PFSK-1 (cell line): ENCODE results near the gene MTMR11.

Experiments
- FOXP2 ChIP-seq: optimal IDR thresholded peaks from 2 replicates; pipeline ENCODE3; 2011; ENCODE audit warnings: borderline replicate concordance, control low read depth, inconsistent platforms; ENCODE audit not compliant: insufficient read depth; ENCODE audit errors: extremely low read length, extremely low read depth
- POLR2AphosphoS5 ChIP-seq: IDR thresholded peaks from 2 replicates; pipeline ENCODE4 v1.6.1; 2012; ENCODE audit warnings: low read depth, mild to moderate bottlenecking, control low read depth, low read length, moderate library complexity
- SIN3A ChIP-seq: IDR thresholded peaks from 2 replicates; pipeline ENCODE4 v1.6.1; 2012; ENCODE audit warnings: mild to moderate bottlenecking, low read length, moderate library complexity, borderline replicate concordance; ENCODE audit not compliant: insufficient read depth
- TAF1 ChIP-seq: IDR thresholded peaks from 2 replicates; pipeline ENCODE4 v1.6.1; 2012; ENCODE audit warnings: low read length, control low read depth, borderline replicate concordance; ENCODE audit not compliant: insufficient read depth
- TF ChIP-seq, protein P1 (sequence below), 2 experiments: IDR thresholded peaks; 2 replicates each; pipeline versions ENCODE4 v1.6.1 to v1.8.0; 2011 to 2012; ENCODE audit warnings: low read depth in 2 of 2, low read length in 2 of 2, control low read depth in 1 of 2, inconsistent platforms in 1 of 2, mild to moderate bottlenecking in 1 of 2, moderate library complexity in 1 of 2; ENCODE audit not compliant: insufficient read depth in 1 of 2

MTMR11 gene

DNA sequence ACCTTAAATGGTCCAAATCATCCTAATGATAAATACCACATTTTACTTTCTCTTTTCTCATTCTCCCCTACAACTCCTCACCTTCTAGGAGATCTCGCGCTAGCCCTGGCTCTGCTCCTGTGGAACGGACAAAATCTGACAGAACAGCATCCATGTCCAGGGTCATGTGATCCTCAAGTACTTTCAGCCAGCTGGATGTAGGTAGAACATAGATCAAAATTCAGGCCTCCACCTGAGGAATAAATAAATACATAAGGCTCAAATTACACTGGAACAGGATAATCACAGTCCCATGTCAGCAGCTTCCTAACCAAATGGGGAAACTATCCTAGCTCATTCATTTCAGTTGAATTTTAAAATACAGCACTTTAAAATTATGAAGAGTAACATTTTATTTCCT lies 40.7 kb upstream of the MTMR11 start:
- no peak for TF ChIP-seq FOXP2
- TF ChIP-seq POLR2AphosphoS5: no peak
- TF ChIP-seq, protein P1, sequence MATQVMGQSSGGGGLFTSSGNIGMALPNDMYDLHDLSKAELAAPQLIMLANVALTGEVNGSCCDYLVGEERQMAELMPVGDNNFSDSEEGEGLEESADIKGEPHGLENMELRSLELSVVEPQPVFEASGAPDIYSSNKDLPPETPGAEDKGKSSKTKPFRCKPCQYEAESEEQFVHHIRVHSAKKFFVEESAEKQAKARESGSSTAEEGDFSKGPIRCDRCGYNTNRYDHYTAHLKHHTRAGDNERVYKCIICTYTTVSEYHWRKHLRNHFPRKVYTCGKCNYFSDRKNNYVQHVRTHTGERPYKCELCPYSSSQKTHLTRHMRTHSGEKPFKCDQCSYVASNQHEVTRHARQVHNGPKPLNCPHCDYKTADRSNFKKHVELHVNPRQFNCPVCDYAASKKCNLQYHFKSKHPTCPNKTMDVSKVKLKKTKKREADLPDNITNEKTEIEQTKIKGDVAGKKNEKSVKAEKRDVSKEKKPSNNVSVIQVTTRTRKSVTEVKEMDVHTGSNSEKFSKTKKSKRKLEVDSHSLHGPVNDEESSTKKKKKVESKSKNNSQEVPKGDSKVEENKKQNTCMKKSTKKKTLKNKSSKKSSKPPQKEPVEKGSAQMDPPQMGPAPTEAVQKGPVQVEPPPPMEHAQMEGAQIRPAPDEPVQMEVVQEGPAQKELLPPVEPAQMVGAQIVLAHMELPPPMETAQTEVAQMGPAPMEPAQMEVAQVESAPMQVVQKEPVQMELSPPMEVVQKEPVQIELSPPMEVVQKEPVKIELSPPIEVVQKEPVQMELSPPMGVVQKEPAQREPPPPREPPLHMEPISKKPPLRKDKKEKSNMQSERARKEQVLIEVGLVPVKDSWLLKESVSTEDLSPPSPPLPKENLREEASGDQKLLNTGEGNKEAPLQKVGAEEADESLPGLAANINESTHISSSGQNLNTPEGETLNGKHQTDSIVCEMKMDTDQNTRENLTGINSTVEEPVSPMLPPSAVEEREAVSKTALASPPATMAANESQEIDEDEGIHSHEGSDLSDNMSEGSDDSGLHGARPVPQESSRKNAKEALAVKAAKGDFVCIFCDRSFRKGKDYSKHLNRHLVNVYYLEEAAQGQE (IDR thresholded peaks at IDR 0.05; ENCODE audit: insufficient read depth in 1 of 2, low read depth in 2 of 2, low read length in 2 of 2): no peak
- no peak for TF ChIP-seq SIN3A
- no peak for TF ChIP-seq TAF1

- TF ChIP-seq TAF1 (no peak), SIN3A (no peak), FOXP2 (no peak), POLR2AphosphoS5 (no peak)
- TF ChIP-seq, protein P1 (IDR thresholded peaks at IDR 0.05; ENCODE audit: insufficient read depth in 1 of 2, low read depth in 2 of 2, low read length in 2 of 2): no peak
Observed at GRCh38 chr1:149972547-149972946, 35.9 kb upstream of the MTMR11 start.

DNA sequence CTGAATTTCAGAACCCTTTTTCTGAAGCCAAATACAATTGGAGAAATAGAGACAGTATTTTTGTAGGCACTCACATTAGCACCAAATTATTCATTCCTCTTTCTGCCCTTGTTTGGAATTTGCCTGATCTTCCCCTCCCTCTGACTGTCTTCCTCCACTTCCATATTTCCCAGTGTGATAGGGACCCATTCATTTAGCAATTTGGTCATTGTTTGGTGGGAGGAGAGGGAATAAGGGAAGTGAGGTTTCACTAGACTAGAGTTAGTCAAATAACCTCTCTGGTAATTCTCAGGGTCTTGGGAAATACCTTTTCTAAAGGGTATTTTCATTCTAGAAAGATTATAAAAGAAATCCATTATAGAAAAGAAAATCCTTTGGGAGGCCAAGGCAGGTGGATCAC lies 31.0 kb upstream of the MTMR11 start:
- TF ChIP-seq, protein P1 (IDR thresholded peaks at IDR 0.05; ENCODE audit: insufficient read depth in 1 of 2, low read depth in 2 of 2, low read length in 2 of 2): no peak
- TF ChIP-seq SIN3A (no peak), FOXP2 (no peak), POLR2AphosphoS5 (no peak), TAF1 (no peak)

DNA sequence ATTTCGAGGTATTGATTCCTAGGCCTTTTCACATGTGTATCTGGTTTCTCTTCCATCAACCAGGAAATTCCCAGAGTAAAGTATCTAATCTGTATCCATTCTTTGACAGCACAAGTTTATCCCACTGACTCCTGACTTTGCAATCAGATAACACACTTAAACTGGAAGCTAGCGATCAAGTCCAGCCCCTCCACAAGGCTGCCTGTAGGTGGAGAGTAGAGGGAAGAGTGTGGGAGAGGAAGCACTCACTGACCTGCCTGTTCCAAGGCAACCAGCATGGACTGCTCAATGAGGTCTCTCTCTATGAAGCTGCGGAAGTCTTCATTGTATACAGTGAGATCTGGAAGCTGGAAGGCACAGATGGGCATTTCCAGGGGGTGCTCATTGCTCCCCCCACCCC lies 30.4 kb upstream of the MTMR11 start:
- TF ChIP-seq, protein P1 (IDR thresholded peaks at IDR 0.05; ENCODE audit: insufficient read depth in 1 of 2, low read depth in 2 of 2, low read length in 2 of 2): no peak
- no peak for TF ChIP-seq SIN3A
- no peak for TF ChIP-seq FOXP2
- TF ChIP-seq POLR2AphosphoS5: no peak
- TF ChIP-seq TAF1: no peak

DNA sequence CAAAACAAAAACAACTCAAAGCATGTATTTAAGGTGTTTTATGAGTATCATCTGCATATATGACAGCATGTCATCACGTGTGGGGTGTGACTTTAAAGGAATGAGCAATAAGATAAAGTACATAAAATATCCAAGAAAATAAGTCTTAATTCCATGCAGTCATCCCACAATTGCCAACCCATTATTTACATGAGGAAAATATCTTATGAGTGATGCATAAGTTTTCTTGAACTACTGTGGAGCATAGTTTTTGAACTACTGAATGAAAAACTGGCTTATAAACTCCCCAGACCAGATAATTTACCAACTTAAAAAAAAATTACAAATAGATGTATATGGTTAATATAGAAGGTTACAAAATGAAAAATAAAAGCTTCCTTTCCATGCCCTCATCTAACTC lies 29.7 kb upstream of the MTMR11 start:
- TF ChIP-seq SIN3A: no peak
- no peak for TF ChIP-seq TAF1
- no peak for TF ChIP-seq POLR2AphosphoS5
